HG03097 (cell line): ENCODE measurements around the gene HOXC6.
"Not testable (repeated sequence)": the region's sequence is repeated elsewhere in the genome, so short reads cannot be mapped to it uniquely, and the experiment has no call there.

ENCODE experiments used
- ATAC-seq: cut with Tn5 transposase; IDR thresholded peaks from one replicate; pipeline ENCODE4 v1.9.1; 2021; ENCODE audit not compliant: unreplicated experiment, low FRiP score

HOXC6 gene

GRCh38 chr12:54077843-54078242 lies 49.6 kb downstream of the HOXC6 start:
- not testable (repeated sequence) for ATAC-seq

DNA sequence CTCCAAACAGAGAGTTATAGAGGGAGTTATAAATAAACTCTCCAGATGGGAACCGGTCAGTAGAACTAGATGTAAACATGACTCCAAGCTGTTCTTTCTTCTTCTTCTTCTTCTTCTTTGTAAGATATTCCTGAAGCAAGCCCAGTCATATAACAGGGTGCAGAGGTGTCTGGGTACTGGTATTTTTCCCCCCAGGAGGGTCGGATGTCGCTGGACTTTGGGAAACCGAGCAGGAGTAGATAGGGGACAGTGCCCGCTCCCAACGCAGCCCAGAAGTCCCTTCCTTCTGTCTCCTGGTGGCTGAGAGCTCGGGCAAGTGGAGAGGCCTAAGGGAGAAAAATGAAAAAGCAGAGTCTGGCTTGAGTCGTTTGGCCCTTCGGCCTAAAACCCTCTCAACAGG lies 50.9 kb downstream of the HOXC6 start:
- ATAC-seq: not testable (repeated sequence)
